Caco-2 (cell line): ENCODE measurements around the gene CS. TPM values are rescaled to one million over a fixed set of nuclear protein-coding genes. Genes with fewer than 3 reads are reported as not detected.

Source experiments
- BruUV-seq: library from RNA; stranded (reverse); fragments of 400-500 nt; replicated peaks from 2 replicates; lab custom pipeline; 2021; lab: Mats Ljungman, UMichigan
- CTCF ChIA-PET: fragments of 300-600 bp; sonication (Branson Sonifier 250); formaldehyde crosslinking; loops from one replicate; lab custom pipeline; 2022; ENCODE audit warnings: antibody characterized with exemption; lab: Charles Lee
- POLR2A ChIA-PET: fragments of 300-600 bp; sonication (Branson Sonifier 250); formaldehyde crosslinking; loops from one replicate; lab custom pipeline; 2022; ENCODE audit warnings: antibody characterized with exemption; lab: Charles Lee
- DNase-seq, 2 experiments: peaks; one replicate each; pipeline versions ENCODE4 v3.0.0 to v3.0.0-alpha.2; 2020 to 2022
- H3K27me3 ChIP-seq: replicated peaks from 2 replicates; pipeline ENCODE4 v1.6.0; 2011; ENCODE audit warnings: low read length; ENCODE audit not compliant: control insufficient read depth, insufficient read depth
- H3K36me3 ChIP-seq: 2 replicates; pipeline ENCODE4 v1.5.1; 2011; ENCODE audit warnings: low read length; ENCODE audit not compliant: control insufficient read depth, insufficient read depth
- H3K4me1 ChIP-seq: fragments of 250-450 bp; sonication (Bioruptor Pico); 2 replicates; pipeline ENCODE4 v1.5.1; 2020; ENCODE audit warnings: mild to moderate bottlenecking
- H3K4me3 ChIP-seq: 2 replicates; pipeline ENCODE4 v1.5.1; 2011; ENCODE audit warnings: low read depth, mild to moderate bottlenecking, control low read depth, low read length
- H3K9me3 ChIP-seq: fragments of 250-450 bp; sonication (Bioruptor Pico); 2 replicates; pipeline ENCODE4 v1.5.1; 2020; ENCODE audit warnings: mild to moderate bottlenecking, moderate library complexity
- H3K27ac Mint-ChIP-seq: one replicate; pipeline ENCODE4 v1.8.0; 2022; ENCODE audit warnings: mixed read lengths; ENCODE audit not compliant: unreplicated experiment
- H3K27me3 Mint-ChIP-seq: one replicate; pipeline ENCODE4 v1.8.0; 2022; ENCODE audit warnings: mixed read lengths; ENCODE audit not compliant: insufficient read depth, unreplicated experiment
- H3K36me3 Mint-ChIP-seq: one replicate; pipeline ENCODE4 v1.8.0; 2022; ENCODE audit warnings: mild to moderate bottlenecking, mixed read lengths; ENCODE audit not compliant: insufficient read depth, unreplicated experiment
- H3K4me1 Mint-ChIP-seq: one replicate; pipeline ENCODE4 v1.8.0; 2022; ENCODE audit warnings: low read depth, mixed read lengths; ENCODE audit not compliant: unreplicated experiment
- H3K4me3 Mint-ChIP-seq: one replicate; pipeline ENCODE4 v1.8.0; 2022; ENCODE audit warnings: mild to moderate bottlenecking, moderate library complexity, mixed read lengths; ENCODE audit not compliant: unreplicated experiment
- H3K9me3 Mint-ChIP-seq: one replicate; pipeline ENCODE4 v1.8.0; 2022; ENCODE audit warnings: mixed read lengths; ENCODE audit not compliant: unreplicated experiment
- intact Hi-C: fragments of 100-400 bp; cut with micrococcal nuclease; formaldehyde crosslinking; loops from one replicate; pipeline ENCODE4 v1.10.0; 2022; ENCODE audit not compliant: unreplicated experiment
- total RNA-seq: library from RNA; stranded (reverse); gene quantifications from 2 replicates; pipeline ENCODE4 v1.2.3, GENCODE V29; 2022
- TF ChIP-seq, protein P1 (sequence below), 2 experiments: fragments of 200-600 bp in 1 of 2; IDR thresholded peaks; 1 replicate in 1 of 2; 2 replicates in 1 of 2; pipeline versions ENCODE4 v1.5.1 to v1.8.0; 2011 to 2022; ENCODE audit warnings: antibody characterized with exemption in 1 of 2, control low read depth in 1 of 2, inconsistent platforms in 1 of 2, low read depth in 1 of 2, low read length in 1 of 2, mild to moderate bottlenecking in 1 of 2, moderate library complexity in 1 of 2; ENCODE audit not compliant: insufficient read depth in 1 of 2, severe bottlenecking in 1 of 2, unreplicated experiment in 1 of 2

The CS gene
- total RNA-seq, 1 experiment from 2014 or later, result 241 TPM

DNA sequence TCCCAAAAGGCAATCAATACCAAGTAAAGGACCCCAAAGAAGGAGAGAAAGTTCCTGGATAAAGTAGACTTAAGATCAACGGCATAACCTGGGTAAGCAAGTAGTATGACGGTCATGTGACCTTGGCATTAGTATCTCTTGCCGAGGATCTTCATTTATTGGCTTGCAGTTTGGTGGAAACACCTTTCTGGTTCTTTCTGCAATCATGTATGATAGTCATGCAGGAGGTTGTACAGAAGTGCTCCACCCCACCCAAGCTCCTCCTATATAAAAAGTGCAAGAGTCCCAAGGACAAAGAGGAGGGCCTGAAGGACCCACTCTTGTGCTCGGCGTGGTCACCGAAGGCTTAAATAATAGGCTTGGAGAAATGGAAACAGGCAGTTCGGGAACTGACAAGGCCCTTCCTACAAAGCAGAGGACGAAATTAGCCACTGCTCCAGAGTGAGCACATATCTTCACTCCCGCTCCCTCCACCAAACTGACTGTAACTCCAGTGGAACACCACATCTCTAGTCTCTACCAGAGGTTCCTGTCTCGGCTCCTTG is 750 bp downstream of the CS start:
- Histone ChIP-seq H3K9me3 (no peaks in the 10 kb centered on the region), H3K27me3 (no peaks in the 10 kb centered on the region), H3K4me3 (peak overlapping the region; percentile 63), H3K4me1 (peaks cover 10% of the 10 kb centered on the region), H3K36me3 (no peaks in the 10 kb centered on the region)
- Mint-ChIP-seq H3K27me3 (no peaks in the 10 kb centered on the region), H3K27ac (peak overlapping the region; percentile 95), H3K4me3 (peak overlapping the region; percentile 94), H3K9me3 (no peaks in the 10 kb centered on the region), H3K4me1 (peaks cover 17% of the 10 kb centered on the region), H3K36me3 (peaks cover 52% of the 10 kb centered on the region)
- TF ChIP-seq, protein P1, sequence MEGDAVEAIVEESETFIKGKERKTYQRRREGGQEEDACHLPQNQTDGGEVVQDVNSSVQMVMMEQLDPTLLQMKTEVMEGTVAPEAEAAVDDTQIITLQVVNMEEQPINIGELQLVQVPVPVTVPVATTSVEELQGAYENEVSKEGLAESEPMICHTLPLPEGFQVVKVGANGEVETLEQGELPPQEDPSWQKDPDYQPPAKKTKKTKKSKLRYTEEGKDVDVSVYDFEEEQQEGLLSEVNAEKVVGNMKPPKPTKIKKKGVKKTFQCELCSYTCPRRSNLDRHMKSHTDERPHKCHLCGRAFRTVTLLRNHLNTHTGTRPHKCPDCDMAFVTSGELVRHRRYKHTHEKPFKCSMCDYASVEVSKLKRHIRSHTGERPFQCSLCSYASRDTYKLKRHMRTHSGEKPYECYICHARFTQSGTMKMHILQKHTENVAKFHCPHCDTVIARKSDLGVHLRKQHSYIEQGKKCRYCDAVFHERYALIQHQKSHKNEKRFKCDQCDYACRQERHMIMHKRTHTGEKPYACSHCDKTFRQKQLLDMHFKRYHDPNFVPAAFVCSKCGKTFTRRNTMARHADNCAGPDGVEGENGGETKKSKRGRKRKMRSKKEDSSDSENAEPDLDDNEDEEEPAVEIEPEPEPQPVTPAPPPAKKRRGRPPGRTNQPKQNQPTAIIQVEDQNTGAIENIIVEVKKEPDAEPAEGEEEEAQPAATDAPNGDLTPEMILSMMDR (IDR thresholded peaks at IDR 0.05; ENCODE audit: insufficient read depth in 1 of 2, low read depth in 1 of 2, low read length in 1 of 2, severe bottlenecking in 1 of 2, unreplicated experiment in 1 of 2), result no peak
- BruUV-seq, result TSS peak; percentile 53
- no peak for DNase-seq
- ChIA-PET CTCF (interaction anchor here (0.6 to 0.7 kb wide), 2 partner anchors 24 to 128 kb away, joined by 4 read pairs; no protein-coding TSS in a partner anchor), POLR2A (interaction anchor here (0.6 to 2.0 kb wide), 7 partner anchors 17 to 150 kb away, joined by 3 to 7 read pairs (median 4); partner anchors contain the start of genes CNPY2, RNF41, STAT2 and TIMELESS)
- intact Hi-C loops, result no loop called here

DNA sequence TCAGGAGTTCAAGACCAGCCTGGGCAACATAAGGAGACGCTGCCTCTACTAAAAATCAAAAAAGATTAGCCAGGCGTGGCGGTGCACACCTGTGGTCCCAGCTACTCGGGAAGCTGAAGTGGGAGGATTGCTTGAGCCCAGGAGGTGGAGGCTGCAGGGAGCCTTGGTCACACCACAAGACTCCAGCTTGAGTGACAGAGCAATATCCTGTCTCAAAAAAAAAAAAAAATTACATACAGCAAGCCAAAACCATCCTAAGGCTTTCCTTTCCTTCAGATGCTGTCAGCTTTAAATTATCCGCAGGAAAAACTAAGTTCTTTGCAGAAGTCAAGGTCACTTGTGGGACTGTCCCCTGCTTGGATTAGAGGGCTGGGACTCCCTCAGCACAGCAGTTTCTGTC is 1.3 kb downstream of the CS start:
- Histone ChIP-seq H3K36me3 (no peaks in the 10 kb centered on the region), H3K9me3 (no peaks in the 10 kb centered on the region), H3K27me3 (no peaks in the 10 kb centered on the region), H3K4me3 (peak overlapping the region; percentile 63), H3K4me1 (peaks cover 11% of the 10 kb centered on the region)
- no TSS peak for BruUV-seq
- H3K27ac Mint-ChIP-seq, result peak overlapping the region; percentile 95
- no peak for DNase-seq
- H3K36me3 Mint-ChIP-seq, result peaks cover 54% of the 10 kb centered on the region
- H3K9me3 Mint-ChIP-seq, result no peaks in the 10 kb centered on the region
- H3K4me1 Mint-ChIP-seq, result peaks cover 17% of the 10 kb centered on the region
- POLR2A ChIA-PET, result interaction anchor here (0.6 to 2.0 kb wide), 4 partner anchors 18 to 151 kb away, joined by 3 to 7 read pairs (median 4); partner anchors contain the start of genes CNPY2, RNF41 and TIMELESS
- no peaks in the 10 kb centered on the region for H3K27me3 Mint-ChIP-seq
- TF ChIP-seq, protein P1 (IDR thresholded peaks at IDR 0.05; ENCODE audit: insufficient read depth in 1 of 2, low read depth in 1 of 2, low read length in 1 of 2, severe bottlenecking in 1 of 2, unreplicated experiment in 1 of 2), result no peak
- intact Hi-C loops, result no loop called here
- peak overlapping the region; percentile 94 for H3K4me3 Mint-ChIP-seq
- CTCF ChIA-PET, result interaction anchor here (0.6 kb wide), 1 partner anchor 23 kb away, joined by 4 read pairs; no protein-coding TSS in a partner anchor

DNA sequence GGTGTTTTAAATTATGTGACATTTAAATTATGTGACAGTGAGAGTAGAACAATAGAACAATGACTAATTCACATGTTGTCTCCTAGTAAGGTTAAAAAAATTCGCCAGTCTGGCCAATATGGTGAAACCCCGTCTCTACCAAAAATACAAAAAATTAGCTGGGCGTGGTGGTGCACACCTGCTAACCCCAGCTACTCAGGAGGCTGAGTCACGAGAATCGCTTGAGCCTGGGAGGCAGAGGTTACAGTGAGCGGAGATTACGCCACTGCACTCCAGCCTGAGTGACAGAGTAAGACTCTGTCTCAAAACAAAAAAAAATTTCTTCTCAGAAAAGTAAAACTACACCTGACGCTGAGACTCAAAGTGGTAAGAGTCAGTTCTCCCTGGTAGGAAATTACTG is 2.7 kb downstream of the CS start:
- TF ChIP-seq, protein P1 (IDR thresholded peaks at IDR 0.05; ENCODE audit: insufficient read depth in 1 of 2, low read depth in 1 of 2, low read length in 1 of 2, severe bottlenecking in 1 of 2, unreplicated experiment in 1 of 2), result no peak
- no peak for DNase-seq
- H3K27ac Mint-ChIP-seq, result no peak overlapping the region
- intact Hi-C loops, result no loop called here
- ChIA-PET CTCF (no interaction called here), POLR2A (no interaction called here)
- no peaks in the 10 kb centered on the region for H3K9me3 Mint-ChIP-seq
- H3K4me3 ChIP-seq, result no peak overlapping the region
- peaks cover 17% of the 10 kb centered on the region for H3K4me1 Mint-ChIP-seq
- no TSS peak for BruUV-seq
- peaks cover 63% of the 10 kb centered on the region for H3K36me3 Mint-ChIP-seq
- H3K27me3 Mint-ChIP-seq, result no peaks in the 10 kb centered on the region
- H3K36me3 ChIP-seq, result no peaks in the 10 kb centered on the region
- no peaks in the 10 kb centered on the region for H3K27me3 ChIP-seq
- no peak overlapping the region for H3K4me3 Mint-ChIP-seq
- H3K9me3 ChIP-seq, result no peaks in the 10 kb centered on the region
- peaks cover 19% of the 10 kb centered on the region for H3K4me1 ChIP-seq
